Measurements from ENCODE around the gene A3GALT2.

GRCh38 chr1:33332357-33332789 is 11.5 kb upstream of the A3GALT2 start:
- TF ChIP-seq CTCF (IDR thresholded peaks at IDR 0.05) (no peak), REST (IDR thresholded peaks at IDR 0.05; ENCODE audit: low read depth, low read length) (no peak), GABPA (IDR thresholded peaks at IDR 0.05; ENCODE audit: low read depth) (no peak), EP300 (IDR thresholded peaks at IDR 0.05; ENCODE audit: borderline replicate concordance in 1 of 2, low read depth in 1 of 2, low read length in 1 of 2) (no peak), USF2 (IDR thresholded peaks at IDR 0.05; ENCODE audit: borderline replicate concordance, low read depth, low read length) (no peak), ZBTB33 (IDR thresholded peaks at IDR 0.05; ENCODE audit: borderline replicate concordance, low read depth) (no peak), CHD2 (IDR thresholded peaks at IDR 0.05; ENCODE audit: low read length, partially characterized antibody) (no peak), POLR2AphosphoS5 (IDR thresholded peaks at IDR 0.05; ENCODE audit: low read depth, low read length) (no peak), MAX (IDR thresholded peaks at IDR 0.05; ENCODE audit: low read depth) (no peak), GATA2 (CRISPR knock-in tag; IDR thresholded peaks at IDR 0.05) (no peak), NFIC (IDR thresholded peaks at IDR 0.05; ENCODE audit: borderline replicate concordance) (peak; percentile 22; the same call in 1 of the 2 replicates), RAD21 (IDR thresholded peaks at IDR 0.05; ENCODE audit: low read length) (no peak), MEF2A (IDR thresholded peaks at IDR 0.05; ENCODE audit: borderline replicate concordance, low read depth) (no peak), PBX3 (IDR thresholded peaks at IDR 0.05) (no peak)

All from SK-N-SH (cell line).